HG02884 (cell line): ENCODE results near the gene PRKD2.

Experiments
- ATAC-seq: cut with Tn5 transposase; IDR thresholded peaks from one replicate; pipeline ENCODE4 v1.9.1; 2021; ENCODE audit warnings: mild to moderate bottlenecking, moderate library complexity; ENCODE audit not compliant: unreplicated experiment

PRKD2 gene

DNA sequence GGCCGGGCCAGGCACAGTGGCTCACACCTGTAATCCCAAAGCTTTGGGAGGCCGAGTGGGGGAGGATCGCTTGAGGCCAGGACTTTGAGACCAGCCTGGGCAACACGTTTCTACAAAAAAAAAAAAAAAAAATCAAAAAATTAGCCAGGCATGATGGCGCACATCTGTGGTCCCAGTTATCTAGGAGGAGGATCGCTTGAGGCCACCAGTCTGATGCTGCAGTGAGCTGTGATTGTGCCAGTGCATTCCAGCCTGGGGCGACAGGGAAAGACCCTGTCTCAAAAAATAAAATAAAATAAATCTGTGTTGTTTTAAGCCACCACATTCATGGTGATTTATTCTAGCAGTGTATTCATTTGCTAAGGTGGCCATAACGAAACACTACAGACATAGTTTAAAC is 51.8 kb downstream of the PRKD2 start:
- no peak for ATAC-seq

DNA sequence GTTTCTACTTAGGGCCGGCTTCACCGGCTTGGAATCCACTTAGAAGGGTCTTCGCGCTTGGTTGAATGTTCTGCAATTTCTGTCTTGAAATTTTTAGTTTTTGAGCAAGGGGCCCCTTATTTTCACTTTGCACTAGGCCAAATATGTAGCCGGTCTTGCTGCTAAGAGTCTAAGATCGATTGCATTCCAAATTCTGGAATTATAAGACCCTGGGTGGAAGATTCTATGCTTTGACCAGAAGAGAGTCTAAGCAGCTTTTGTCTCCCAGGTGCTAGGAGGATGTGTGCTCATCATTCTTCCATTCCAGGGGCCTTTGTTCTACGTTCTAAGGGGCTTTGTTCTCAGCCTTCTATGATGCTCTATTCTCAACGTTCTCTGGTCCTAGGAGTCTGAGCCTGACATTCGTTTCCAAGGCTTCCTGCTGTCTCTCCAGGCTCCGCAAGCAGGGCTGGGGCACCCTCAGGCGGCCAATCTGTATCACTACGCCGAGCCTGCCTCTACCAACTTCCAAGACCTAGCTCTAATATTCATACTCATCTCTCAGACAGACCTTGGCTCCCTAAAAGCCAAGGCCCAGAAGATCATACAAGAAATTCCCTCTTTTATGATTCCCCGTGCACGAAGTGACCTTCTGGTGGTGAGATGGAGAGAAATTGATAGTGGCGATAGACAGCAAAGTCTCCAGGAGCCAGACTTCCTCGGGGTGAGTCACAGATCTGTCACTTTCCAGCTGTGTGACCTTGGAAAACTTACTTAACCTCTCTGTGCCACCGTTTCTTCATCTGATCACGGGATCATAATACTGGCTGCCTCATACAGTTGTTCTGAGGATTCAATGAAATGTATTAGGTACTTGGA is 55.0 kb downstream of the PRKD2 start:
- no peak for ATAC-seq

DNA sequence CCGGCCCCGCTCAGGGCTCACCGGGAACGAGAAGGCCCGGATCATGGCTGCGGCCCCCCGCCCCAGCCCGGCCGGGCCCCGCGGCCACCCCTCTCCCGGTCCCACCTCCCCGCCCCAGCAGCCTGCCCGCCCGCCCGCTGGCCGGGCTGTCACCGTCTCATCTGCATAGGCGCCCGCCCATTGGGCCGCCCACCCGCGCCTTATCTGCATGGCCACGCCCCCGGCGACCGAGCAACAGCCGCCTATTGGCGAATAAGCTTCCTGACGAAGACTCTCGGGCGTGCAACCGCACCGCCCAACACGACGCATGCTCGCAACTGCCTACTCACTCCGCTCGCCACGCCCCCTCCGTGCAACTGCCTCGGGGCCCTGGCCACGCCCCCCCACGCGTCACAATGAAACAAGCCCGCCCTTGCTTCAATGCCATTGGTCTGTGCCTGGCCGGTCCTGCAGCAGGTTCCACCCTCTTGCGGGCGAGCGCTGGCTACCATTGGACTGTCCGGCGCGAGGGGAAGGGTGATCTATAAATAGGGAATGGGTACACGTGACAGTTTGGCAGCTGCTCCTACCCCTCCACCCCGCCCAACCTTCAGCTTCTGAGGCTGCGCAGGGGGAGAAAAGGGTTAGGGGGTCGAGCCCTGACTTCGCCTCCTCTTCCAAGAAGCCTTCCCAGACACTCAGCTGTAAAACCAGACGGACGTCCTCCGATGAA is 55.7 kb downstream of the PRKD2 start, which contains the start of gene DACT3:
TSS of gene DACT3 (minus strand) at position 163 of the 712 bp plus-strand sequence. CDS start at position 45, 118 bp downstream.
- peak; percentile 87 for ATAC-seq

- ATAC-seq, result no peak
Measured at GRCh38 chr19:46660551-46661019, 56.3 kb downstream of the PRKD2 start.

- no peak for ATAC-seq
Measured at GRCh38 chr19:46660008-46660517, 56.9 kb downstream of the PRKD2 start.

GRCh38 chr19:46659151-46660007 is 57.5 kb downstream of the PRKD2 start:
- no peak for ATAC-seq

DNA sequence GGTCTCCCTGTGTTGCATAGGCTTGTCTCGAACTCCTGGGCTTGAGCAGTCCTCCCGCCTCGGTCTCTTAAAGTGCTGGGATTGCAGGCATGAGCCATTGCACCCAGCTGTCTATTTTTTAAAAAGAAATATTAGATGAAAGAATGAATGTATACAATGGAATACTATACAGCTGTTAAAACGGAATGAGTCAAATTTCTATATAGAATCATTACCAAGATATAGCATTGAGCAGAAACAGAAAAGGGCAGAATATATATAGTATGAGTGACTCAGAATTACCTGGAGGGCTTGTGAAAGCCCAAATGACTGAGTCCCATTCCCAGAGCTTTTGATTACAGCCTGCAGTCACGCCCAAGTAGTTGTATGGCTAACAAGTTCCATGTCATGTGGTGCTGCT is 60.4 kb downstream of the PRKD2 start:
- ATAC-seq, result no peak

GRCh38 chr19:46654621-46655152 is 62.2 kb downstream of the PRKD2 start:
- ATAC-seq, result no peak

DNA sequence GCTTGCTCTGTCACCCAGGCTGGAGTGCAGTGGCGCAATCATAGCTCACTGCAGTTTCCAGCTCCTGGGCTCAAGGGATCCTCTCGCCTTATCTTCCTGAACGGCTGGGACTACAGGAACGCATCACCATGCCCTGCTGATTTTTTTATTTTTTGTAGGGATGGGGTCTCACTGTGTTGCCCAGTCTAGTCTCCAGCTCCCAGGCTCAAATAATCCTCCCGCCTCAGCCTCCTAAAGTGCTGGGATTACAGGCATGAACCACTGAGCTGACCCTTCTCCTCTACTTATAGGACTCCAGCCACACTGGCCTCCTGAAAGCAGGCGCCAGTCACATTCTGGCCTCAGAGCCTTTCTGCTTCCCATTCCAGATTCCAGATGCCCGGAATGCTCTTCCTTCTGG is 66.5 kb downstream of the PRKD2 start:
- ATAC-seq, result no peak

GRCh38 chr19:46648961-46649960 is 67.7 kb downstream of the PRKD2 start:
- no peak for ATAC-seq

DNA sequence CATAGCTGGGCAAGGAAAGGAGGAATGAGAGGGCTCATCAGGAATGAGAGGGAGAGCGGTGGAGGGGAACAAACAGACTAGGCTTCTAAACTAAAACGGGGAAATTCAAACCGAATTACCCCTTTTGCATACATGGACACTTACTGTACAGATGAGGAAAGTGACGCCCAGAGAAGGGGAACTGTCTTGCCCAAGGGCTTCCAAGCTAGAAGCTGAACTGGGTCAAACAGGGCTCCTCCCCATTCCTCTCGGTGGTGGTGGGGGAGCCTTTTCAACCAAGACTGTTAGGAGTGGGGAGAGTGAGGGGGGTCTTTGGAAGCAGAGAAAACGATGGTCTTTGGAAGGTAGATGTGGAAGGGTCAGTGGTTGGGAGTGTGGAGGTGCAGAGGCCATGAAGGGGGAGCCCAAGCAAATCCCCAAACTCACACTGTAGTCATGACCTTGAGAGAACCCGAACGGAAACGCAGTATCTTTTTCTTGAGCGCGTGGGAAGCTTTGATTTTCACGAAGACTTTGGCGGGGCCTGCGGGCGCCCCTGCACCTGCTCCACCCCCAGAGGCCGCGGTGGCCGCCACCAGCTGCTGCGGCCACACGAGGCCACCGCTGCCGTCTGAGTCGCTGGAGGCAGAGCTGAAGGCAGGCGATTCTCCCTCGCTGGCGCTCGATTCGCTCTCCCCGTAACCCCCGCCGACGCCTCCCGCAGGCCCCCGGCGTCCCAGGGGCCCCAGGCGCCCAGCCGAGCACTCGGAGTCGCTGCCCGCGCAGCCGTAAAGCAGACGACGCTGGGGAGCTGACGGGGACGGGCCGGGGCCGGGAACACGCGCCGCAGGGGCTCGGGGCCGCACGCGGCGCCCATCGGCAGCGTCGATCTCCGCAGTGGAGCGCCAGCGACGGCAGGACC is 68.6 kb downstream of the PRKD2 start:
- ATAC-seq, result no peak

- ATAC-seq, result no peak
Measured at GRCh38 chr19:46646402-46646801, 70.5 kb downstream of the PRKD2 start.

- no peak for ATAC-seq
Measured at GRCh38 chr19:46644720-46645119, 72.2 kb downstream of the PRKD2 start.

DNA sequence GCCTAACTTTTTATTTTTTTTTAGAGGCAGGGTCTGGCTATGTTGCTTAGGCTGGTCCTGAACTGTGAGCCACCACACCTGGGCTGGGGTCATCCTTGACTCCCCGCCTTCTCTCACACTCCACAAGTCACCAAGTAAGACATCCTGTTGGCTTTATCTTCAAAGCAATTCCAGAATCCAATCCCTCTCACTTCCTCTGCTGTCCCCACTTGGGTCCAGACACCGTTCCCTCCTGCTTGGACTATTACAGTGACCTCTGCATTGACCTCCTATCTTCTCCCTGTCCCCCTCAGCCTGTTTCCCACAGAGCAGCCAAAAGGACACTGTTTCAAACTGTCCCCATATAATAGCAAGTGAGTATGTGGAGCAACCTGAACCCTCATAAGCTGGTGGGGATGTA is 76.3 kb downstream of the PRKD2 start:
- no peak for ATAC-seq

DNA sequence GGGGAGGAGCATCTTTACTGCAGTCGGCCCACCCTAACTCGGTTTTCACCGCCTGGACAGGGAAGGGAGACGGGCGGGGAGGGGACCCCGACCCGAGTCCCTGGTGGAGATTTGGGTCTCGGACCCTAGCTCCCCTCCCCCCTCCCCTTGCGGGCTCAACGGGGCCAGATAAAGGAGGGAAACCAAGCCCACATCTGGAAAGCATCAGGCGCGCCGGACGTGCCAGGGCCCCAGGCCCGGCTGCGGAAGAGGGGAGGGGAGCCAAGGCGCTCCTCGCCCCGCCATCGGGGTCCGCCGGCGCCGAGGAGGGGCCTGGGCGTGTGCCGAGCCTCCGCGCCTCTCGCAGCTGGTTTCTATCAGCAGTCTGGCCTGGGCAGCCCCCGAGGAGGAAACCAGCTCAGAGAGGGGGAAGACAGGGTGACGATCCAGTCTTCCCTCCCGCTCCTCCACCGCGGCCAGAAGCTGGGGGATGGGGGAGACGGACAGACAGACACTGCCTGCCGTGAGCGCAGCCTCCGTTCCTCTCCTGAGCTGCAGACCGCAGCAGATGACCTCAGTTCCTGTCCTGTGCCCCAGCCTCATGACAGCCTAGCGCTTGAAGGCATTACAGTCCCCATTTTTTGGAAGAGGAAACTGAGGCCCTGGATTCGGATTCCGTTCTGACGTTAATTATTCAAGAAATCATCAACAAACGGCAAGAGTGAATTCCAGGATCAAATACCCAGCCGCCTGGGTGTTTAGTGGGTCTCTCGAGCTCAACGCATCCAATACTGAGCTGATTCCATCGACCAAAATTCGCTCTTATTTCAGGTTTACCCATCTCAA is 77.3 kb downstream of the PRKD2 start:
- ATAC-seq, result no peak

DNA sequence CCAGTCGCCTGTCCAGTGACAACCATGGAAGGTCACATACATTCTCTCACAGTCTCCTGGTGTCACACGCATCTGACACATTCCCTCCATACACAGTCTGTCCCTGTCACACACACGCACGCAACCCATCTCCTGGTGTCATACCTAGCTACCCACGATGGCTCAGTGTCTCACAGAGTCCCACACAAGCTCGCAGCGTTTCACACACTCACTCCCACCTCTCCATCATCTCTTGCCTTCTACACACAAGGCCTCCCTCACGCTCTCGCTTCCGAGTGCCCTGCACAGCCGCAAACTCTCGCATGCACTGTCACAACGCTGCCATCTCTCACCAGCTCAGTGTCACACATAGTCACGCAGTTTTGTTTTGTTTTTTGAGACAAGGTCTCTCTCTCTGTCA is 79.7 kb downstream of the PRKD2 start:
- ATAC-seq, result no peak

GRCh38 chr19:46635920-46636761 is 80.8 kb downstream of the PRKD2 start, which contains the start of gene GNG8:
TSS of gene GNG8 (minus strand) at chr19:46636202. CDS start at chr19:46634682, 1,520 bp downstream.
- no peak for ATAC-seq
